NCI-H187 (cell line): ENCODE measurements around the gene NNT.
"Not testable (repeated sequence)": the region's sequence is repeated elsewhere in the genome, so short reads cannot be mapped to it uniquely, and the experiment has no call there.

Experiments
- DNase-seq, 2 experiments: peaks; one replicate each; lab custom pipeline; 2025; lab: John Stamatoyannopoulos, UW

NNT gene

DNA sequence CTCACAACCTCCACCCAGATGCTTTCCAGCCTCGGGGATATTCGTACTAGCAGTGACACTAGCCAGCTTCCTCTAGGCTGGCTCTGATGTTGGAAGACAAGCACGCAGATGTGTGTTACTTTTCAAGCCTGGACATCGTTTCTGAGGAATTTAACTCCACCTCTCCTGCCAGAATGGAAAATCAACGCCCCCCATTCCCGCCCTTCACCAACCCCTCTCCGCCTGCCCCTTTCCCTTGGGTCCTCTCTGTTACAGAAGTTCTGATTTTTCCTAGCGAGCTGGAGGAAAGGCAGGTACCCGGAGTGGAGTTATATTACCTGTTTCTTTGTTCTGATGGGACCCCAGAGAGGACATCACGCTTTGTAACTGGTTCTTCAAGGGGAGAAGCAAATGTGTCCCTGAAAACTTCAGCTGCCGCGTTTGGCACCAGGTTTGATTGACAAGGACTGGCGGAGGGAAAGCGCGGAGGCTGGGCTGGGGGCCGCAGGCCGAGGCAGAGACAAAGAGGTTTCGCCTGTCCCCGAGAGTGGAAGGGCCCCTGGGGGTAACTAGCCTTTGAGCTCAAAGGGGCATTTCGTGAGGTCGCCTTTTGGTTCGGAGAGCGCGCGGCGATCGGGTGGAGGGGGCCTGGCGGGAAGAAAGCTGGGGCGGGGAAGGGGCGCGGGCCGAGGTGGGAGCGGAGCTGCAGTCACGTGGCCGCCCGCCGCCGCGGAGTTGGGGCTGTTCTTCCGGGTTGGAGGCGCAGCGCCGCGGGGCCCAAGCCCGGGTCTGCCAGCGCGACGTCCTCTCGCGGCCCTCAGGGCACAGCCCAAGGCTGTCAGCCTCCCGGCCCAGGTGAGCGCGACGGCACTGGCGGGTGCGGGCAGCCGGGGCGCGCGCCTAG is at the start of gene NNT:
NNT (plus strand) TSS at position 720 of the 883 bp plus-strand sequence. CDS start 6,016 bp downstream, outside the sequence.
- peak; percentile 80 to 88 for DNase-seq

DNA sequence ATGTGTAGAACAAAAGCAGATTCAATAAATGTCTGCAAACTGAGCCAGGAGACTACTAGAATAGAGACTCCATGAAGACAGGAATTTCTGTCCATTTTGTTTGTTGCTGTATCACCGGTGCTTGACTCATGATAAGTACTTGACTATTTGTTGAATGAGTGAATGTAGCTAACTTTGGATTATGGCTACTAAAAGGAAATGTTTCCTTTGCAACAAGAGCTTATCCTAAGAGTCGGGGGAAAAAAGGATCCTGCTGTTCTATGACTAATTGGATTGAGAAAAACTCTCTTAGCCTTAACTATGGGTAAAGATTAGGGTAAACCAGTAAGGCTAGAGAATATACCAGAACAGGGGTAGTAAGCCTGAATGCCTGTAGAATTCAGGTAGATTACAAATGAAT is 49.6 kb upstream of the NNT start:
- no peak for DNase-seq

DNA sequence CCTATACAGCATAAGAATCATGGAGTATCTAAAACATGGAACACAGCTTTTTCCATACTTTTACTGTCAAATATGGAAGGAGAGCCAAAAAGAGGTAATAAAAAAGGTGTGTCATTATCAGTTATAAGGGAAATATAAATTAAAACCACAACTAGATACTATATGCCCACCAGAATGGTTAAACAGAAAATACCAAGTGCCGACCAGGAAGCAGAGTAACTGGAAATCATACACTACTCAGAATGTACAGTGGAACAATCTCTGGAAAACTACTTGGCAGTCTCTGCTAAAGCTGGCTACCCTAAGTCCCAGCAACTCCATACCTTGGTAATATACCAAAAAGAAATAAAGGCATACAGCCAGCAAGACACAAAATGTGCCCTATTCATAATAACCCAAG is 48.5 kb upstream of the NNT start:
- DNase-seq = no peak

DNA sequence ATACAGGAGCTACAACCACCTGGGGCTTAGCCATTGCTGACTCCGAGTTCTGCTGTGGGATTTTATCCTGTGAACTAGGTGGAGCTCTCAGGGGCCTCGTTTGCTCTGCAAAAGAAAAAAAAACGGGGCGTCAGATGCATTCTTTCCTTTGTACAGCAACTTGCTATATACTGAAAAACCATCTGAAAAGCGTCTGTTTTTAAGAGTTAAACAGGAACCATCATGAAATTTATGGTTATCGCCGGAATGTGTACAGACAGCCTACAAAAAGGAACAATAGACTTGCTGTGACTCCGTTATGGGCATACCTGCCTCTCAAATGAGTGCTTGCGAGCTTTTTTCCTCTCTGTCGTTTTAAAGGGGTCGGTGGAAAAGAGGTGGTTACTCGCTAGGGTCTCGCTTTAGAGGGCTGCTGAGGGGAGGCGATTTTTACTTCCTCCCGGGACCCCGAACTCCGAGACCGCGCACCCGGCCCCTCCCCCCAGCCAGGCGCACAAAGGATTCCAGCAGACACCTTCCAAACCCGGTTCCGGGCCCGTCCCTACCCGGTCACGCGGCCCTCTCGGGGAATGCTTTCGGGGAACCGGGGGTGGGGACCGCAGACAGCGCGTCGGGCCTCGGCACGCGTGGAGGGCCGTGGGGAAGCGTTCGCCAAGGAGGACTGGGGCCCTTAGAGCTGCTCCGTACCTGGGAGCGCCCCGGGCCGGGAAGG is 46.9 kb upstream of the NNT start:
- DNase-seq = peak; percentile 24 to 40

DNA sequence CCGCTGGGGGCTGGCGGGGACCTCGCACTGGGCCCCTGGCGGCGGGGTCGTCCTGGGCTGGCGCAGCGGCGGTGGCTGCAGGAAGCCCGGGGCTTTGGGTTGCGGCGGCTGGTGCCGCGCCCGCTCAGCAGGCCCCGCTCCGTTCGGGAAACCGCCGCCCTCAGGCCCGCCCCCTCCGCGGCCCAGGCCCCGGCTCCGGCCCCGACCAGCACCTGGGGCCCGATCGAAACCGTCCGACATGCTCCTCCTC is 46.4 kb upstream of the NNT start:
- not testable (repeated sequence) for DNase-seq

DNA sequence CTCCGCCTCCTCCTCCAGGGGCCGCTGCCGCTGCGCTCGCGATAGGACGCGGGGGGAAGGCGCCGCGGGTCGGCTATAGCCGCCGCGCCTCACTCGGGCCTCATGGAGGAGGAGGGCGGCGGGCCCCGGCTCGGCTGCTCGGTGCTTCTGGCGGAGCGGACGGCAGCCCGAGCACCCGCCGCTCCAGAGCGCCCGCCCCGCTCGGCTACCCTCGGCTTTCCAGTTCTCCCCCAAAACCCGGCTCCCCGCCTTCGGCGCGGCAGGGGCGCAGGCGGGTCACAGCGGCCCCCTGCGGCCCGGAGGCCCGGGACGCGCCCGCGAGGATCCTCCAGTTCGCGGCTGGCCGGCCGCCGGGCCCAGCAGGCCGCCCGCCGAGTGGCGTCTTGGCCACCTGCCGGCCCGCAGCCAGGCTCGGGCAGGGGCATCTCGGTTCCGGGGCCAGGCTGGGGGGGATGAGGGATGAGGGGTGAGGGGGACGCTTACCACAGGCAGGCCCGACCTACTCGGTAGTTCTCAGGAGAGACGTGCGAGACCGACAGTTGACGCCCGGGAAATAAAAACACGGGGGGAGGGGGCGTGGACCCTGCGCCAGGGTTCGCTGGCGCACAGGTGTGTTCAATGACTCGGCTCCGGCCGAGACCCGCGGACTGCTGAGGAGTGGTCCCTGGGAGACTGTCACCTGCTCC is 46.0 kb upstream of the NNT start, which contains the start of gene PAIP1:
PAIP1 (minus strand) TSS at position 221 of the 686 bp plus-strand sequence. CDS start 231 bp downstream, outside the sequence.
- peak; percentile 79 to 97 for DNase-seq

DNA sequence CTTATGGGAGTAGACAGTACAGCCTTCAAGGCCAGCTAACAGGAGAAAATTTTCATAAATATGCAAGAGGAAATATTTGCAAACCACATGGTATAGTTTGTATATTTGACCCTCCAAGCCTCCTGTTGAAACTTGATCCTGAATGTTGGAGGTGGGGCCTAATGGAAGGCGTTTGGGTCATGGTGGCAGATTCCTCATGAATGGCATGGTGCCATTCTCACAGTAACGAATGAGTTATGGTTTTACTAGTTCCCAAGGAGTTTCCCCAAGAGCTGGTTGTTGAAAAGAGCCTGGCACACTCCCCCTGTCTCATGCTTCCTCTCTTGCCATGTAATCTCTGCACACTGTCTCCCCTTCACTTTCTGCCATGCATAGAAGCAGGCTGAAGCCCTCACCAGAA is 42.9 kb upstream of the NNT start:
- peak in 1 of 2 experiments; percentile 4 for DNase-seq

DNA sequence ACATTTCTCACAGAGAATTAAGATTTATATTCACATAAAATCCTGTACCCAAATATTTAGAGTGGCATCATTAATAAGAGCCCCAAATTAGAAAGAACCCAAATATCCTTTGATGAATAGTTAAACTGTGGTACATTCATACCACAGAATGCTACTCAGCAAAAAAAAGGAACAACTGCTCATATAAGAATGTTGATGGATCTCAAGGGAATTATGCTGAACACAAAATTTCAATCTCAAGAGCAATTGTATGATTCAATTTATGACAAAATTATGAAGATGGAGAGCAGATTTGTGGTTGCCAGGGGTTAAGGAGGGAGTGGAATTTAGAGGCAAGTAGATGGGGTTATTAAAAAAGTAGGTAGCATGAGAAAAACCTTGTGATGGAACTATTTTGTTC is 41.6 kb upstream of the NNT start:
- DNase-seq = no peak

DNA sequence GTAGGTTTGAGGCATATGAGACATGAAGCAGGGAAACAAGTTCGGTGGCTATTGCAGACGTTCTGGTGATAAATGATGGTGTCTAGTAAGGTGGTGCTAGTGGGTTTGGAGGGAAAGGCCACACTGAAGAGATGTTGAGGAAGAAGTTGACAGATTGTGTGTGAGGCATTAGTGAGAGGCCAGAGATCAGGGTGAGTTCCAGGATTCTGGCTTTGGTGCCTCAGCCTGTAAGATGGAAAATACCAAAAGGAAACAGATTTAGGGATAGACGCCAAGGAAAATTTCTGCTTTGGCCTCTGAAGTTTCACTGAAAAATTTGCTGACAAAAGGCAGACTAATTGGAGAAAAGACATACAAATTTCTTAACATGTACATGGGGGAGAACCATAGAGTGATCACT is 39.7 kb upstream of the NNT start:
- DNase-seq = no peak

DNA sequence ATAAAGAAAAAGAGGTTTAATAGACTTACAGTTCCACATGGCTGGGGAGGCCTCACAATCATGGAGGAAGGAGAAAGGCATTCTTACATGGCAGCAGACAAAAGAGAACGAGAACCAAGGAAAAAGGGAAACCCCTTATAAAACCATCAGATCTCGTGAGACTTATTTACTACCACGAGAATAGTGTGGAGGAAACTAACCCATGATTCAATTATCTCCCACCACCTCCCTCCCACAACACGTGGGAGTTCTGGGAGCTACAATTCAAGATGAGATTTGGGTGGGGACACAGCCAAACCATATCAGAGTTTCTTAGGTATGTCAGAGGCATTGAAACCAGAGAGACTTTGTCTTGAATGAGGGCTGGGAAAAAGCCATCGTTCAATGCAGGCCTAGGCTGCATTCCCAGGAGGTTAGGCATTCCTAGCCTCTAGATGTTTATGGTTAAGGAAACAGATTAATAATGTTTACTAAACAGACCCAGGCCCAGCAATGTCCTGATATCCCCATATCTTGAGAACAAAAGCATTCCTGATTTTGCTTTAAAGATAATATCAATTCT is 38.6 kb upstream of the NNT start:
- no peak for DNase-seq

DNA sequence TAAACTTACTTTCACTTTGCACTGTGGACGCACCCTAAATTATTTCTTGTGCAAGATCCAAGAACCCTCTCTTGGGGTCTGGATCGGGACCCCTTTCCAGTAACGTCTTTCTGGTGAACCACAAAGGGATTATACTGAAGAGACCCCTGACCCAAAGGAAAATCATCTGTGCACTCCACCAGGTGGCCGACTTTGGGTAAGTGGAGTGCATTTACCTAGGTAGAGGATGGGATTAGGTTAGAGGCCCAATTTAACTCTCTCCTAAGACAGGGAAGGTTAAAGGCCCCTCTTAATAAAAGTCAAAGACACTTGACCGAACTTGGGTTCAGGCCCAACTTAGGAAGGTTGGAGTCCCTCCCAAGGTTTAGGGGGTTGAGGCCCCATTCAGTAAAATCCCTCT is 37.9 kb upstream of the NNT start:
- DNase-seq = no peak

DNA sequence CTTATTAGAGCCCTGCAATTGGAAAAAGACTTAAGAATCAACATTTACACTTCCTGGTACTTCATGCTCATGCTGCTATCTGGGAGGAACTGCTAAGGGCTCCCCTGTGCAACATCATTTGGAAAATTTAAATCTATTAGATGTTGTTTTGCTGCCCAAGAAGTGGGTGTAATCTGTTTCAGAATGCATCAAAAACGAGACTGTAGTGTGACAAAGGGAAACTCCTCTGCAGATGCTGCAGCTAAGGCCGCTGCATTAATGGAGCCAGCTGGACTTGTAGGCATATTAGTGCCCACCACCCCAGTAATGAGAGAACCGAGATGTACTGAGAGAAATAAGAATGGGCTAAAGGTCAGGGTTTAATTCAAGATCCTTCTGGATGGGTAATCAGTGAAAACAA is 35.0 kb upstream of the NNT start:
- no peak for DNase-seq

DNA sequence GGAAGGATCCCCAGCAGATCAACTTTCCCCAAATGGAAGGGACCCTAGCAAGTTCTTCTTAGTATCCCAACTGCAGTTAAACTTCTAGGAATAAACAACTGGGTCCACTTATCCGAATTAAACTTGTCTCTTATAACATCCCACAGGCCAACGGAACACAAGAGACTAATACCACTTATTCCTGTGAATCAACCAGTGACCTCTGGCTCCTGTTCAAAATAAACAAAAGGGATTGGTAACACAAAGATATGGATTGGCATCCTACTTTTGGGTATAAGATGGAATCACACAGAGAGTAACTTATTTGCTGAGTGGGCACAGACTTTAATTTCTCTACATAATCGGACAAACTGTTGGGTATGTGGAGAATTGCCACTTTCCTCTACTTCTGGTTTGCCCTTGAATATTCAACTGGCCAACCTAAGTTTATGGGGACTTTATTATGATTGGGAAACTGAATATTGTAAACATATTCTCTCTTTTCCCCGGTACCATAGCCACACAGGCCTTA is 33.7 kb upstream of the NNT start:
- no peak for DNase-seq

DNA sequence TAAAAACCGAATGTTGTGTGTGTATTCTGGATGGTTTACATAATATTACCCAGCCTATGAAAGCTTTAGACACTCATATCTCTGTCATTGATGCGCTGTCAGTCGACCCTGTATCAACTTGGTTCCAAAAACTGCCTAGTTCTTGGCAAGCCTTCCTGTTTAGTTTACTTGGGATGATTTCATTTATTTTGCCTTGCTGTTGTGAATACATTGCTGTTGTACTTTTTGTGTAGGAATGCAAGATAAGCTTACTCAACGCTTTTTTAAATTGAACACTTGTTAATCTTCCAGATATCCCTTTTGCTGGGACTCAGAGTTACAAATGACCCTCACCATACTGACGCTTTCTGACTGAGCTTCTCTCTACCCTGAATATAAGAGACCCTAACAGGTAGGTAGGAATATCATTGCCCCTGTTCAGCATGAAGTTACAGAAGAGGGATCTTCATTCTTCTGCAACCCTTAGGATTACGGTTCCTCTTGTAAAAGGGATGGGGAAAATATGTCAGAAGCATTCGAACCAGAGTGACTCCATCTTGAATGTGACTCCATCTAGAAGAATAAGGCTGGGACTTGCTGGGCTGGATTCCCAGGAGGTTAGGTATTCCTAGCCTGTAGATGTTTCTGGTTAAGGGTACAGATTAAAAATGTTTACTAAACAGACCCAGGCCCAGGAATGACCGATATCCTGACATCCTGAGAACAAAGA is 32.4 kb upstream of the NNT start:
- DNase-seq = no peak

DNA sequence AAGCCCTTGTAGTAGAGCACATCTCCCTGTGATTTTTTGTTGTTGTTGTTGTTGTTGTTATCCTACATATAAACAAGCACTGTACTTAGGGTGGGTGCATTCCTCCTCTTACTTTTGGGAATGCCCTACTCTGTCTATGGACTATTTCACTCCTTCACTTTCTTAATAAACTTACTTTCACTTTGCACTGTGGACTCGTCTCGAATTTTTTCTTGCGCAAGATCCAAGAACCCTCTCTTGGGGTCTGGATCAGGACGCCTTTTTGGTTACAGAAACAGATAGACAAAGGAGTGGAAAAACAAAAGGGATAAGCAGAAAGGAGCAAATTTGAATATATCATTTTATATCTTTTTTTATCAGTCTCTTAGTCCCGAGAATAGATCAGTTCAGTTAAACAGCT is 31.7 kb upstream of the NNT start:
- no peak for DNase-seq

DNA sequence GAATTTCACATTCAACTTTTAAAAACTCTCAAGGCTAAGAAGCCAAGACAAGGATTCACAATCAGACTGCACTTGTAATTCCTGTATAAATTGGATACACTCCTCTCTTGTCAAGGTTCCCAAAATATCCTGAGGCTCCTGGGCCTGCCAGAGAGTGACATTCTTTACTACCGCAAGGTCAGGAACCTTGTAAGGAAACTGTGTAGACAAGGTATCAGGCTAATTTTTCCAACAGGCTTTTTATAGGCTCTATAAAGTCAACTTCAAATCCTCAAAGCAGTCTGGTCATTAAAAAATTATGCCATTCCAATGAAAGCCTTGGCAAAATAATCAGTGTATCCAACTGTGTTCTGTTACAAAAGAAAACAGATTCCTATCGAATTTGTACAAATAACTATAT is 30.6 kb upstream of the NNT start:
- no peak for DNase-seq

DNA sequence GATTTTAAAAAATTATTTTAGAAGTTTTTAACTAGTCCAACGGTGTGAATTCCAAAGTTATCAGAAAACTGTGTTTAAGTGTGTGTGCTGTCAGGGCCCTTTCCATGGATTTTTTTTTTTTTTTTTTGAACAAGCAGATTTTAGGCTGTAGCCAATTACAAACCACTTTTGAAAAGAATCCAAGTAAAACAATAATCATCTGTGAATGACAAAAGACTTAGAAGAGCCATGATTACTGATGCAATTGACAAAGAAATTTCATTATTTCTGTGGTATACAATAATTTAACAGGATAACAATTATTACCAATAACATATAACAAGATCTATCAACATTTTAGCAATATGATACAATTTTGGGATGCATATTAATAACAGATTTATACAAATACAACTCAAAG is 29.9 kb upstream of the NNT start:
- DNase-seq = no peak

DNA sequence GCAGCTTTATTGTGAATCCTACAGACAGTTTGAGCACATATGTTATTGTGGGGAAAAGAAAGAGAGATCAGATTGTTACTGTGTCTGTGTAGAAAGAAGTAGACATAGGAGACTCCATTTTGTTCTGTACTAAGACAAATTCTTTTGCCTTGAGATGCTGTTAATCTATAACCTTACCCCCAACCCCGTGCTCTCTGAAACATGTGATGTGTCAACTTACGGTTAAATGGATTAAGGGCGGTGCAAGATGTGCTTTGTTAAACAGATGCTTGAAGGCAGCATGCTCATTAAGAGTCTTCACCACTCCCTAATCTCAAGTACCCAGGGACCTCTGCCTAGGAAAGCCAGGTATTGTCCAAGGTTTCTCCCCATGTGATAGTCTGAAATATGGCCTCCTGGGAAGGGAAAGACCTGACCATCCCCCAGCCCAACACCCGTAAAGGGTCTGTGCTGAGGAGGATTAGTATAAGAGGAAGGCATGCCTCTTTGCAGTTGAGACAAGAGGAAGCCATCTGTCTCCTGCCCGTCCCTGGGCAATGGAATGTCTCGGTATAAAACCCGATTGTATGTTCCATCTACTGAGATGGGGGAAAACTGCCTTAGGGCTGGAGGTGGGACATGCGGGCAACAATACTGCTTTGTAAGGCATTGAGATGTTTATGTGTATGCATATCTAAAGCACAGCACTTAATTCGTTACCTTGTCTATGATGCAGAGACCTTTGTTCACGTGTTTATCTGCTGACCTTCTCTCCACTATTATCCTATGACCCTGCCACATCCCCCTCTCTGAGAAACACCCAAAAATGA is 22.4 kb upstream of the NNT start:
- peak in 1 of 2 experiments; percentile 16 for DNase-seq

DNA sequence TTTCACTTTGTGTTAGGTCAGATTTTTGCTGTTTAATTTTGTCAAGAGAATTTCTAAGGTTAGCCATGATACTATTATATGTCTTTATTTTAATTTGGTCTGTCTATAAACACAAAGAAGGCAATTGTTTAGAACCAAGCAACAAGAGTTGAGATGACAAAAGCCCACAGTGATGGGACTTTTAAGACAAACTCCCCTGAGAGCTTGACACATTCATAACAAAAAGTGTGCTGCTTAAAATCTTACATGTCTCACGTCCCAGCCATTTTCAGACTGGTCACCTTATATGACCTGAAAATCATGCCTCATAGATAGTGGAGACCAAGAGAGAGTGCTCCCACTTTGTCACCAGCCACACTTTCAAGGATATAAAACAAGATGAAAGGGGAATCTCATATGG is 21.6 kb upstream of the NNT start:
- no peak for DNase-seq

DNA sequence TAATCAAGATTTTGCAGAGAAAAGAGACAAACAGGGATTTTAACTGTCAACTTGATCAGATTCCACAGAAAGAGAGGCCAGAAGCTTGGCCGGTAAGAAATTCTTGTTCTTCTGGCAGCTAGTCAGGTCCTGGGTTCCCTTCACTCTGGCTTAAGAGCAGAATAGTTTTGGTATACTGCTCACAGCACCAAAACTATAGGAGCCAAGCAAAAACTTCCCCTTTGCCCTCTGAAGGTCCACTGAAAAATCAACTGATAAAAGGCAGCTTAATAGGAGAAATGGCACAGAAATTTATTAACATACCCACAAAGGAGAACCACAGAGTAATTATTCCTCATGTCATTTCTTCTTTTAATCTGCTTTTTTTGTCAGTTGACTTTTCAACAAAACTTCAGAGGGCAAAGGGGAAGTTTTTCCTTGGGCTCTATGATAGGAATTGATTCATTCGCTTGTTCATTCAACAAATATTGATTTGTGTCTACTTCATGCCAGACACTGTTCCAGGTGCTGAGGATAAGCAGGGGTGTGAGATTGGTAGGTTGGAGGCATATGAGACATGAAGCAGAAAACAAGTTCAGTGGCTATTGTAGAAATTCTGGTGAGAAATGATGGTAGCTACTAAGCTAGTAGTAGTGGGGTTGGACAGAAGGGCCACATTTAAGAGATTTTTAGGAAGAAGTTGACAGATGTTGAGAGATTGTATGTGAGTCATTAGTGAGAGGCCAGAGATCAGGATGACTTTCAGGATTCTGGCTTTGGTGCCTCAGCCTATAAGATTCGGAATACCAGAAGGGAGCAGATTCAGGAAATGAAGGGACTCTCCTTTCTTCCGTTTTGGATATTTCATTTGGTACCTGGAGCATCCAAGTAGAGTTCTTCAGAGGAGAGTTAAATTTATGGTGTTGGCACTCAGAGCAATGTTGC is 20.6 kb upstream of the NNT start:
- DNase-seq = no peak
